Astrocyte (in vitro differentiated cells and primary cell): Measurements from ENCODE around the gene DLD. TPM values are rescaled to one million over a fixed set of nuclear protein-coding genes. Genes with fewer than 3 reads are reported as not detected.

Experiments
- DNase-seq: peaks from one replicate; pipeline ENCODE4 v3.0.0-alpha.2; 2010; ENCODE audit warnings: low read depth
- FAIRE-seq: peaks from 2 replicates; lab custom pipeline; 2011; peaks lifted over from hg19 to GRCh38; lab: Jason Lieb, UNC
- H2AFZ ChIP-seq: 2 replicates; pipeline ENCODE4 v1.6.0; 2012; ENCODE audit warnings: low read depth, low read length, inconsistent platforms
- H3K27ac ChIP-seq: 2 replicates; pipeline ENCODE4 v1.5.1; 2011; ENCODE audit warnings: low read depth, low read length, inconsistent platforms
- H3K27me3 ChIP-seq: 2 replicates; pipeline ENCODE4 v1.6.0; 2011; ENCODE audit warnings: low read length, inconsistent platforms; ENCODE audit not compliant: insufficient read depth
- H3K36me3 ChIP-seq: 2 replicates; pipeline ENCODE4 v1.5.1; 2011; ENCODE audit warnings: low read length, inconsistent platforms; ENCODE audit not compliant: insufficient read depth
- H3K4me1 ChIP-seq: 2 replicates; pipeline ENCODE4 v1.5.1; 2011; ENCODE audit warnings: low read length, inconsistent platforms; ENCODE audit not compliant: insufficient read depth
- H3K4me2 ChIP-seq: 2 replicates; pipeline ENCODE4 v1.6.0; 2012; ENCODE audit warnings: low read length, inconsistent platforms
- H3K4me3 ChIP-seq: 2 replicates; pipeline ENCODE4 v1.5.1; 2011; ENCODE audit warnings: low read depth, mild to moderate bottlenecking, low read length, inconsistent platforms; ENCODE audit not compliant: insufficient read depth
- H3K79me2 ChIP-seq: 2 replicates; pipeline ENCODE4 v1.6.0; 2012; ENCODE audit warnings: mild to moderate bottlenecking, low read length, inconsistent platforms; ENCODE audit not compliant: insufficient read depth
- H3K9ac ChIP-seq: 2 replicates; pipeline ENCODE4 v1.6.0; 2012; ENCODE audit warnings: mild to moderate bottlenecking, low read length, inconsistent platforms
- H3K9me3 ChIP-seq: 2 replicates; pipeline ENCODE4 v1.5.1; 2012; ENCODE audit warnings: low read depth, mild to moderate bottlenecking, low read length, inconsistent platforms; ENCODE audit not compliant: insufficient read depth
- H4K20me1 ChIP-seq: 2 replicates; pipeline ENCODE4 v1.6.0; 2012; ENCODE audit warnings: low read length, inconsistent platforms; ENCODE audit not compliant: insufficient read depth
- H3K27ac Mint-ChIP-seq: one replicate; pipeline ENCODE4 v1.8.0; 2021; ENCODE audit warnings: mild to moderate bottlenecking, mixed read lengths; ENCODE audit not compliant: unreplicated experiment
- H3K27me3 Mint-ChIP-seq: one replicate; pipeline ENCODE4 v1.8.0; 2021; ENCODE audit warnings: low read depth, mixed read lengths; ENCODE audit not compliant: unreplicated experiment
- H3K36me3 Mint-ChIP-seq: one replicate; pipeline ENCODE4 v1.8.0; 2021; ENCODE audit warnings: low read depth, mixed read lengths; ENCODE audit not compliant: unreplicated experiment
- H3K4me1 Mint-ChIP-seq: one replicate; pipeline ENCODE4 v1.8.0; 2021; ENCODE audit warnings: low read depth, mixed read lengths; ENCODE audit not compliant: unreplicated experiment
- H3K4me3 Mint-ChIP-seq: one replicate; pipeline ENCODE4 v1.8.0; 2021; ENCODE audit warnings: mild to moderate bottlenecking, moderate library complexity, mixed read lengths; ENCODE audit not compliant: unreplicated experiment
- H3K9me3 Mint-ChIP-seq: one replicate; pipeline ENCODE4 v1.8.0; 2021; ENCODE audit warnings: mild to moderate bottlenecking, mixed read lengths; ENCODE audit not compliant: unreplicated experiment
- CTCF ChIP-seq: IDR thresholded peaks from 2 replicates; pipeline ENCODE4 v1.5.1; 2011; ENCODE audit warnings: low read depth, mild to moderate bottlenecking, inconsistent platforms, low read length, moderate library complexity; ENCODE audit not compliant: insufficient read depth
- EZH2 ChIP-seq: IDR thresholded peaks from 2 replicates; pipeline ENCODE4 v1.6.1; 2012; ENCODE audit warnings: mild to moderate bottlenecking, low read length, inconsistent platforms; ENCODE audit not compliant: insufficient read depth
- total RNA-seq: library from RNA; stranded (reverse); gene quantifications from 2 replicates; pipeline ENCODE4 v1.2.1, GENCODE V29; 2021

Gene DLD
- total RNA-seq, 1 donor from 2014 or later = 73.1 TPM

GRCh38 chr7:107951172-107951787 is 60.3 kb downstream of the DLD start:
- Histone ChIP-seq H4K20me1 (peaks cover 41% of the 10 kb centered on the region), H3K27ac (peak overlapping the region; percentile 36), H3K4me3 (no peak overlapping the region), H3K4me2 (no peak overlapping the region), H3K79me2 (peaks cover 5% of the 10 kb centered on the region), H3K9me3 (no peaks in the 10 kb centered on the region), H3K9ac (no peak overlapping the region), H3K4me1 (peaks cover 77% of the 10 kb centered on the region), H2AFZ (no peak overlapping the region), H3K27me3 (no peaks in the 10 kb centered on the region), H3K36me3 (peaks cover 63% of the 10 kb centered on the region)
- Mint-ChIP-seq H3K36me3 (peaks cover 51% of the 10 kb centered on the region), H3K9me3 (no peaks in the 10 kb centered on the region), H3K27ac (no peak overlapping the region), H3K4me1 (peaks cover 48% of the 10 kb centered on the region), H3K27me3 (no peaks in the 10 kb centered on the region), H3K4me3 (no peak overlapping the region)
- no peak for DNase-seq
- no peak for FAIRE-seq
- TF ChIP-seq CTCF (no peak), EZH2 (no peak)

- Histone ChIP-seq H3K36me3 (peaks cover 68% of the 10 kb centered on the region), H3K4me1 (peaks cover 71% of the 10 kb centered on the region)
- H3K4me3 Mint-ChIP-seq = no peak overlapping the region
These were observed 60.9 kb downstream of the DLD start for GRCh38 chr7:107951896-107952295.

More at GRCh38 chr7:107951896-107952295, 60.9 kb downstream of the DLD start:
- Histone ChIP-seq H4K20me1 (peaks cover 47% of the 10 kb centered on the region), H3K27me3 (no peaks in the 10 kb centered on the region), H3K27ac (peak overlapping the region; percentile 36), H3K9me3 (no peaks in the 10 kb centered on the region), H3K9ac (no peak overlapping the region), H3K4me2 (peak overlapping the region; percentile 57), H3K79me2 (peaks cover 11% of the 10 kb centered on the region), H2AFZ (no peak overlapping the region), H3K4me3 (no peak overlapping the region)
- Mint-ChIP-seq H3K27me3 (no peaks in the 10 kb centered on the region), H3K9me3 (no peaks in the 10 kb centered on the region), H3K4me1 (peaks cover 42% of the 10 kb centered on the region), H3K27ac (no peak overlapping the region), H3K36me3 (peaks cover 49% of the 10 kb centered on the region)
- no peak for TF ChIP-seq EZH2
- no peak for TF ChIP-seq CTCF
- no peak for FAIRE-seq
- DNase-seq = no peak
